Measurements from ENCODE around the gene RHBDF1.

RHBDF1 gene

DNA sequence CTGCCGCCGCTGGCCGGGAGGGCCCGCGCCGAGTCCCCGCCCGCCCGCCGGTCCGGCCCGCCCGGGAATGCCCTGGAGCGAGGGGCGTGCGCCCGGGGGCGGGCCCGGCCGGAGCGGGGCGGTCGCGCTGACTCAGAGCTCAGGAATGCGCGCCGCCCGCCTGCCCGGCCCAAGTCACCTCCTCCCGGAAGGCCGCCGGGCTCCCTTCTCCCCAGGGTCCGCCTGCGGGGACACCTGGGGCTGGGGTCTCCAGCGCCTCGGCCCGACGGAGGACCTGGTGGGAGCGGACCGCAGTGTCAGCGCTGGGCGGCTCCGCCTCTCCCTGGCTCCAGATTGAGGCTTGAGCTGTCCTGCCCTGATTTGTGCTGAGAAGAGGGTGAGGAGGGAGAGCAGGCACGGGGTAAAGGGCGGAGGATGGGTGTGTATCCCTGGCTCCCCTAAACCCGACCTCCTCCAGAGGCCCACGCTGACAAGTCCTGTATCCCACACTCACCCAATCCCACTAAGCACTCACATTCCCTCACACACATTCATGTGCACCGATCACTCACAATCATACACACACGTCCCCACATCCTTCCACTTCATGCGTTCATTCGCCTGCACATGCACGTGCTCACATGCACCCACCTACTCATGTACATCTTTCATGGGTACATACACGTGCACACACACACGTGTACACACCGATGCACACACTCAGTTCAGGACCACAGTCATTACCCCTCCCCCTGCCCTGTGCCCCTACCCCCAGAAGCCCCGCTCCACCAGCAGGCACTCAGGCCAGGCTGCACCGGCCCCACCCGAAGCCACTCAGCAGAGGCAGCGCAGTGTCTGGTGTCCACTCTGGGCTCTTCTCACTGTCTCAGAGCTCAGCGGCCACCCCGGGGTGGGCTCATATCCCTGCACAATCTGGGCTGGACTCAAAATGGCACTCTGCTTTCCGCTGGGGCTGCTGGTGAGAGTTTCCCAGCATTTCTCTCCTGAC is at the start of gene RHBDF1:
Gene RHBDF1 (minus strand): TSS at position 71 of the 988 bp plus-strand sequence. CDS start 7,616 bp downstream, outside the sequence.
- no peak for DNase-seq

- DNase-seq: no peak
These were observed 48.3 kb upstream of the RHBDF1 start for GRCh38 chr16:120756-121155.

- DNase-seq: no peak
These were observed 47.5 kb upstream of the RHBDF1 start for GRCh38 chr16:119835-120491.

DNA sequence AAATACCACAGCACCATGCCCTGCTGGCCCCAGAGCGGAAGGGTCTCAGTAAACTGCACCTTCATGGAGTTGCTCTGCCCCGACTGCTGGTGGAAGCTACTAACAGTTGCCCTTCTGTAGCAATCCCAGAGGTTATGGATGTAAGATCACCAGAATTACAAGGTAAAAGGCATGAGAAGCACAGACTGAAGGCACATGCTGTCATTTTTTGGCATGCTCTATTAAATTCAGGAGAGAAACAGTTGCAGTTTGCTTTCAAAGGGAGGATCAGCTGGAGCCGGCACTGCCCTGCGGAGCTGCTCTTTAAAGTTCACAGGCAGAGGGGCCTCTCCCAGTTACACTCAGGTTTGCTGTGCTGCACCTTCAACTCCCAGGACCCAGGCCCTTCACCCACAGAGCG is 46.9 kb upstream of the RHBDF1 start:
- no peak for DNase-seq

GRCh38 chr16:118857-119256 is 46.4 kb upstream of the RHBDF1 start:
- DNase-seq: no peak

GRCh38 chr16:117379-118365 is 45.2 kb upstream of the RHBDF1 start:
- peak; percentile 26 for DNase-seq

GRCh38 chr16:116015-116414 is 43.6 kb upstream of the RHBDF1 start:
- no peak for DNase-seq

- no peak for DNase-seq
These were observed 41.9 kb upstream of the RHBDF1 start for GRCh38 chr16:114327-114726.

DNA sequence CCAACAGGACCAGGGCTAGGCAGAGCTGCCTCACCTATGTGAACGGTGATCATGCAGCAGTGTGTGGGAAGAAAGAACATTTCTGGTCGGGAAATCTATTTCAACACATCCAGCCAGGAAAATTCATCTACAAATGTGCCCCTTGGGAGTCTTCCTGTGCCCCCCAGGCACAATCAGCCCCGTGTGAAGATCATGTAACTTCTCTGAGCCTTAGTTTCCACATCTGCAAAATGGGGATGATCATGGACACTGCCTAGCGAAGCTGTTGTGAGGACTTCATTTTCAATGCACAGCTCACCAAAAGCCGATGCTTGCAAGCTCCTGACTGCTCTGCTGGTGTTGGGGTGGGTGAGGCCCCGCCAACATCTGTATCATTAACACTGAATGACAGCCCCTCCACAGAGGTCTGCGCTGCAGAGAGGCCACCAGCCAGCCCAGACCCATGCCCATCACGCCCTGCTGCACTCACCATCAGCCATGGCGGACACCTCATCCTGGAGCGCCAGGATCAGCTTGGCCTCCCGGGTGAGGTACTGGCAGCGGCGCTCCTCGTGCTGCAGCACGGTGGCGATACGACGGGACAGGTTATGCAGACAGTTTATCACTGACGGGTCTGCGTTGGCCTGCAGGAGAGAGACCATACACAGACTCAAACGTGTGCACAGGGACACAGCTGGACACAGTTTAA is 39.9 kb upstream of the RHBDF1 start:
- DNase-seq: no peak

DNA sequence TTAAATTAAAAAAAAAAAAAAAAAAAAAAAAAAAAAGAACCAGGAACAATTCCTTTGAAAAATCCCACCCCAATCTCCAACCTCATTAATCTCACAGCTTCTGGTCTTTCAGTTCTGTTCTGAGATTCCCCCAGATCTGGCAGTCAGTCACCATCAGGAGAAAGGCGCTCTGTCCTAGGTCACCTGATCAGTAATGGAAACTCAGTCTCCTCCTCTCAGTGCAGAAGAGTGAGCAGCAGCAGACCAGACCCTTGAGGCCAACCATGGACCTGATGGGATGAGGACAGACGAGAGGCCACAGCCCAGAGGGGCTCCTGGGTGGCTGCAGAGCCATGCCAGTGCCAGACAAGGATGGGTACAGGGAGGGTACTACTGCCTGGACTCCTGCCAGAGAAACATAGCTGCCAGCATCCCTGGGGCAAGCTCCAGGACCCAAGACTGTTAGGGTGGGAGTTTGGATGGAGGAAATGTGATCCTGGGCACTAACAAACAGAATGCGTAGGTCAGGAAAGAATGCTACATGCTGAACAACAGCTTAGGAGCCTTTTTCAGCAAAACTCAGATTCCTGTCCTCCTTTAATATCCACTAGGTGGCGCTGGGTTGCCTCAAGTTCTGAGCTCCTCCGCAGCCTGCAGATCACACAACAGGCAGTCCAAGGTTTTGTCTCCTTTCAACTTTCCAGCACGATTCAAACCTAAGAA is 34.3 kb upstream of the RHBDF1 start:
- peak; percentile 47 for DNase-seq

- DNase-seq: no peak
These were observed 33.1 kb upstream of the RHBDF1 start for GRCh38 chr16:105521-105920.

- DNase-seq: no peak
These were observed 32.5 kb upstream of the RHBDF1 start for GRCh38 chr16:104928-105327.

- no peak for DNase-seq
These were observed 31.9 kb upstream of the RHBDF1 start for GRCh38 chr16:104355-104754.

GRCh38 chr16:102060-102855 is 29.8 kb upstream of the RHBDF1 start:
- no peak for DNase-seq

DNA sequence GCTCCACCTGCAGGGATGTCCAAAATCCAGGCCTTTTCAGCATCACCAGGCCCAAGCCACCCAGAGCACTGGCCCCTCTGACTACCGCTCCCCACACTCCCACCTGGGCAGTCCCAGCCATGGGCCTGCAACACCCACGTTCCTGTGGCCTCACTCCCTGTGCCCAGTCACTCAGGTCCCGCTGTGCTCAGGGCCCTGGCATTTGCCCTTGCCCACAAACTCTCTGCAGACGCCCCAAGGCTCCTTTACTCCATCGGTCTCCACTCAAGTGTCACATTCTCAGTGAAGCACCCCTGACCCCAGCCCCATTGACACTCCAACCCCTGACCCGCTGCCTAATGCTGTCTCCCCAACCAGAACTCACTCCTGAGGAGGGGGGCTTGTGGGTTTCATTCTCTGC is 29.2 kb upstream of the RHBDF1 start:
- no peak for DNase-seq

GRCh38 chr16:100989-101388 is 28.6 kb upstream of the RHBDF1 start:
- no peak for DNase-seq

- DNase-seq: no peak
These were observed 25.4 kb upstream of the RHBDF1 start for GRCh38 chr16:97822-98221.

DNA sequence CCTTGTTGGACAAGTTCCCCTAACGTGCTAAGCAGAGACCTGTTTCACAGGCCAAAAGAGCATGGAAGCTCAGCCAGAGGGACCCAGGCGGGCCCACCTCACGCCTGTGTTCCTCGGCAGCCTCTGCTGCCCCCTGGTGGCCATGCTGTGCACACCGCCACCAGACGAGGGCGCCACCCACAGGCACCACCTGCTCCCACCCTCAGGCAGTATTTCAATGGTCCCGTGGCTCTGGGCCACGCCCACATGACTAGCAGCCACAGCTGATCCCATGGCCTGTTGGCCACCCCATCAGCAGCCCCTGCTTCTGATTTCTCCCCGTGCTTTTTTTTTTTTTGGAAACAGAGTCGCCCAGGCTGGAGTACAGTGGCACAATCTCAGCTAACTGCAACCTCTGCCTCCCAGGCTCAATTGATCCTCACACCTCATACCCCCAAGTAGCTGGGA is 24.5 kb upstream of the RHBDF1 start:
- peak; percentile 74 for DNase-seq

GRCh38 chr16:94918-95265 is 22.5 kb upstream of the RHBDF1 start:
- no peak for DNase-seq

GRCh38 chr16:92431-93339 is 20.3 kb upstream of the RHBDF1 start:
- peak; percentile 38 for DNase-seq

Data from NCI-H1092 (cell line).